Choroid plexus epithelial cell (primary cell): ENCODE measurements around the gene PELI2.

Source experiments
- DNase-seq: peaks from one replicate; pipeline ENCODE4 v3.0.0-alpha.2; 2010; ENCODE audit warnings: low read depth
- H3K4me3 ChIP-seq: 2 replicates; pipeline ENCODE4 v1.5.1; 2011; ENCODE audit warnings: low read depth, mild to moderate bottlenecking, control low read depth, low read length, moderate library complexity
- CTCF ChIP-seq: conservative IDR thresholded peaks from 2 replicates; pipeline ENCODE4 v1.5.1; 2011; ENCODE audit warnings: low read depth, mild to moderate bottlenecking, control low read depth, inconsistent platforms, low read length, moderate library complexity

PELI2 gene

GRCh38 chr14:56145965-56146364 is 27.8 kb downstream of the PELI2 start:
- H3K4me3 ChIP-seq: no peak overlapping the region
- DNase-seq: peak; percentile 74
- no peak for TF ChIP-seq CTCF

- no peak for TF ChIP-seq CTCF
- no peak overlapping the region for H3K4me3 ChIP-seq
- DNase-seq: no peak
Measured at GRCh38 chr14:56147449-56147848, 29.2 kb downstream of the PELI2 start.

GRCh38 chr14:56147986-56148901 is 30.0 kb downstream of the PELI2 start:
- no peak overlapping the region for H3K4me3 ChIP-seq
- TF ChIP-seq CTCF: no peak
- DNase-seq: no peak

- no peak for TF ChIP-seq CTCF
- no peak overlapping the region for H3K4me3 ChIP-seq
- no peak for DNase-seq
Measured at GRCh38 chr14:56149151-56149550, 30.9 kb downstream of the PELI2 start.

- H3K4me3 ChIP-seq: no peak overlapping the region
- TF ChIP-seq CTCF: no peak
- DNase-seq: no peak
Measured at GRCh38 chr14:56149995-56150394, 31.8 kb downstream of the PELI2 start.

- TF ChIP-seq CTCF: no peak
- H3K4me3 ChIP-seq: no peak overlapping the region
- DNase-seq: no peak
Measured at GRCh38 chr14:56150645-56151345, 32.6 kb downstream of the PELI2 start.

GRCh38 chr14:56152221-56152620 is 34.0 kb downstream of the PELI2 start:
- DNase-seq: no peak
- H3K4me3 ChIP-seq: no peak overlapping the region
- no peak for TF ChIP-seq CTCF
